Stimulated activated CD4-positive, alpha-beta T cell treated with anti-CD3 and anti-CD28 coated beads, Interleukin-2, amount 100 ng/mL, for 4 hours (primary cell): Measurements from ENCODE around the gene PFKFB3.
A peak's percentile ranks its signal among the peaks of the same experiment; 100 is the strongest.
"Not testable (repeated sequence)": the region's sequence is repeated elsewhere in the genome, so short reads cannot be mapped to it uniquely, and the experiment has no call there.

ENCODE experiments used
- DNase-seq: peaks from one replicate; pipeline ENCODE4 v3.0.0-alpha.2; 2020; ENCODE audit warnings: low read depth

PFKFB3 gene

DNA sequence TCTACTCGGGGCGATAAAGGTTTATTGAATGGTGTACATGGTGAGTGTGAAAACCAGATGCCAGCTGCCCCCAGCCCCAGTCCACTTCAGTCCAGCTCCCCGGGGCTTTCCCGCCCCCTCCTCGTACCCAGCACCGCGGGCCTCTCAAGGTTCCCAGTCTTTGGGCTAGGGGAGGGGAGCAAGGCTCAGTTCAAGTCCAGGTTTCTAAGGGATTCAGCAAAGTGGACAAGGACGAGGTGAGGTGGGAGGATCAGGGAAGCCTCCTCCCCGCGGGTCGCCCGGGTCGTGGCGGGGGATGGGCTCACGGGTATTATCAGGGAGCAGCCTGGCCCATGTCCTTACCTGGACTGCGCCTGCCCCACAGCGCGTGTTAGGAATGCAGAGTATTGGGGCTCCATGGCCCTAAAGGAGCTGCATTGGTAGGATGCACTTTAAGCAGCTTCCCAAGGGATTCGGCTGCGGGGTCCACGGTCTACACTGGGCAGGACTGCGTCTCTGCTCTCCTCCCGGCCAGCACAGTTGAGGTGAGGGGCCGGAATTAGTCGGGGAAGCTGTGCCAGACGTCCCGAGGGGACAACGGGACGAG lies 541 bp upstream of the PFKFB3 start:
- no peak for DNase-seq

DNA sequence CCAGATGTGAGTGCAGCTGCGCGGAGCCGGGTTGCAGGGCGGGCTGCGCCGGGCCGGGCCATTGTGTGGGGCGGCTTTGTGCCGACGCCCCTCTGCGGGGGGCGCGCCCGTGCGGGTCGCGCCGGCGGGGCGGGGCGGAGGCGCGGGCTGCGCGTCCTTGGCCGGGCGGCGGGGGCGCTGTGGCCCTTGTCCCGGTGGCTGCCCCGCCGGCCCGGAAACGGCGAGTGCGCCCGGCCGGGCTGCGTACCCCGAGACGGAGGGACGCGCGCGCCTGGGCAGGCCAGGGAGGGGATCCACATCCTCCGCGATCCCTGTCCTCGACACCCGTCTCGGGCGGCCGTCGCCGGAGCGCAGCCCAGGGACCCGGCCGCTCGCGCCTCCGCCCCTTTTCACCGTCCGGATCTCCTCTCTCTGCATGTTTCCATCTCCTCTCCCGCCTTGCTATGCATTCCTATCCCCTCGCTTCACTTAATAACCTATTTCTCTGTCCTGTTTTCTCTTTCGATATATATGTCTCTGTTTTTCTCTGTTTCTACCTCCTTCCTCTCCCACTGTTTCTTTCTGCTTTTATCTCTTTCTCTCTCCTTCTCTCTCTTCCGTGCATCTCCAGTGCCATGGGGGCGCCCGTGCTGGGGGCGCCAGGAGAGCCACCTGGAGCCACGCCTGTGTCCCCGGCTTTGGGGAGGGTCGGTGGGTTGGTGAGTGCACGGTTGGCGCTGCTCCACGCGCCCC lies 765 bp downstream of the PFKFB3 start:
- no peak for DNase-seq

DNA sequence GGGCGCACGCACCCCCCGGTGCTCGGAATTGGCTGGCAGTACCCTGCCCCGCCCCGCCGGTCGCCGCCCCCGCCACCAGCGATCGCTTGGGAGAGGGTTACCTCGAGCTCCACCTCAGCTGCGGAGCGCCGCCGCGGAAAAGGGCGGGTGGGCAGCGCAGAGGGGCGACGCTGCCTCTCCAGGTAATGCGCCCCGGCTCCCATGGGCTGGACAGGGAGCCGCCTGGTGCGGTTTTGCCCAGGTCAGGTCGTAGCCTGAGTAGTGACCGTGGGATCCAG lies 1.3 kb downstream of the PFKFB3 start:
- DNase-seq = peak; percentile 66

DNA sequence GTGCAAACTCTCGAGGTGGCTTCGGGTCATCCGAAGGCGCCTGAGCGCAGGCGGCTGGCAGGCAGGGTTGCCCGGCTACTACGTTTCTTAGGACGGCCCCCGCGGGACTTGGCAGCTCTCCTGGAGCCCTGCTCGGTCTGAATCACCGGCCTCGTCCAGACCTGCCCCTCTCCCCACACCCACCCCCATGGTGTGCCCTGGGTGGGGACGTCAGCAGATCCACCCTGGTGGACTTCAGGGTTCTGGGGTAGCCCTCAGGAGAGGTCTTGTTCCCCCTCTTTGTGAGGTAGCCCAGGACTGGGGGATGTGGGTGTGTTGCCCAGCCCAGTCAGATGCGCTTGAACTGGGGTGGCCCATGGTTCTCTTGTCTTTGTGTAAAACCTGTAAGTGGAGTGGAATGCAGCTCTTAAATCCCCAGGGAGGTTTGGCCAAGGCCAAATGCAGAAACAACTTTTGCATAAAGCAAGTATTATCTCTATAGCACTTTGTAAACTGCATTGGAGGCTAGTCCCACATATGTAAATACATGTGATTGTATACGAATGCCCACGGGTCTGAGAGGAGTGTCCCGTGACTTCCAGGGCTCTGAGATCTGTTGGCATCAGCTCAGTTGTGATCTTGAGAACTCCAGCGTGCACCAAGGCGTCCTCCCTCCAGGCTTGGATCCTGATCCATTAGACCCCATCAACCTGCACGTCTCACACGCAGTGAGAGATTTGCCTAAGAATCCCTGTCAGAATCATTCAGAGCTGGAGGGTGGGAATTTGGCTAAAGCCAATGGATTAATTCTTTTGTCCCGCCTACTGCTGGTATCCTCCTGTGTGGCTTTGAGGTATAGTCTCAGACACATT lies 1.8 kb downstream of the PFKFB3 start:
- no peak for DNase-seq

DNA sequence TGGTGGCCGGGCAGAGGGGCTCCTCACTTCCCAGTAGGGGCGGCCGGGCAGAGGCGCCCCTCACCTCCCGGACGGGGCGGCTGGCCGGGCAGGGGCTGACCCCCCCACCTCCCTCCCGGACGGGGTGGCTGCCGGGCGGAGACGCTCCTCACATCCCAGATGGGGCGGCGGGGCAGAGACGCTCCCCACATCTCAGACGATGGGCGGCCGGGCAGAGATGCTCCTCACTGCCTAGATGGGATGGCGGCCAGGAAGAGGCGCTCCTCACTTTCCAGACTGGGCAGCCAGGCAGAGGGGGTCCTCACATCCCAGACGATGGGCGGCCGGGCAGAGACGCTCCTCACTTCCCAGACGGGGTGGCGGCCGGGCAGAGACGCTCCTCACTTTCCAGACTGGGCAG lies 3.8 kb downstream of the PFKFB3 start:
- not testable (repeated sequence) for DNase-seq

DNA sequence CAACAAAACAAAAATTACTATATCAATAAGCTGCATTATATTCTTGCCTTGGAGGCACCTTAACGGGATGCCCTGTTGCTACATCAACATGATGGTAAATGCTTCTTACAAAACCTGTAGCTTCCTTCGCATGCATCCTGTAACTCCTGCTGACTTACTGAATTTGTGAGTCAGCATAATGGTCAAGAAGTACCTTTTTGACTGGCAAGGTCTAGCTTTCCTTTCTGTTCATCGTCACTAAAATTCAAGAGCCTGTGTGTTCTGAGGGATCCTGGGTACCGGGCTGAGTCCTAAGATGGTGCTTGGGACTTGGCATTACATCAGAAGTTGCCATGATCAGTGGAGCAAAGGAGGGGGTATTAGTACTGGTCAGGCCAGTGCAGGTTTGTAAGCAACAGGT lies 4.9 kb downstream of the PFKFB3 start:
- no peak for DNase-seq

DNA sequence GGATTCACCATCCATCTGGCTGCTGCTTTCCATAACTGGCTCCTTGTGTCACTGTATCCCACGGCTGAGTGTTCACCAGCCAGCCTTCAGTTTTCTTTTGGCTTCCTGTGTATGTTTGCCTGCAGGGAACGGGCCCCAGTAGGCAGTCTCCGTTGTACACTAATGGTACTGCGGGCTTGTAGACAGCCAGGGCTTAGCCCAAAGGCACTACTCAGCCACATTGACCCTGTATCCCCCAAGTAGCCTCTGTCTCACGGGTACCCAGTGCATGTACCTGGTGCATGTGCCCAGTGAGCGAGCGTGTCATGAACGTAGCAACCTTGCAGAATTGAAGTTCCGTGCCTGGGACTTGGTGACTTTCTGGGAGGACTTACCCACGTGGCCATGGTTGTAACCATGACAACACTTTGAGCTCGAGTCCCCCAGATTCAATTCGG lies 6.1 kb downstream of the PFKFB3 start:
- DNase-seq = no peak

DNA sequence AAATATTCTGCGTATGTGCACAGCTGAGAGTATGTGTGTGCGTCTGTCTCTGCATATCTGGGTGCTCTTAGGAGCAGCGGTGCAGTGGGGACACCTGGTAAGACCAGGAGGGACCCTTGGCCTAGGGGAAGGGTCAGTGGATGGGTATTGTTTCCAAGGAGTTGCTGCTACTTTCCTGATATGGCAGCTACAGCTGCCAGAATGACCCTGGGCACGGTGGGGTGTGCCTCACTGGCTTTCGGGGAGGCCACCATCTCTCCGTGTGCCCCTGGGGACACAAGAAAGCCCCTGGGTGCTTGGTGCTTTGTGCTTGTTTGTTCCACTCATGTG lies 8.6 kb downstream of the PFKFB3 start:
- no peak for DNase-seq

DNA sequence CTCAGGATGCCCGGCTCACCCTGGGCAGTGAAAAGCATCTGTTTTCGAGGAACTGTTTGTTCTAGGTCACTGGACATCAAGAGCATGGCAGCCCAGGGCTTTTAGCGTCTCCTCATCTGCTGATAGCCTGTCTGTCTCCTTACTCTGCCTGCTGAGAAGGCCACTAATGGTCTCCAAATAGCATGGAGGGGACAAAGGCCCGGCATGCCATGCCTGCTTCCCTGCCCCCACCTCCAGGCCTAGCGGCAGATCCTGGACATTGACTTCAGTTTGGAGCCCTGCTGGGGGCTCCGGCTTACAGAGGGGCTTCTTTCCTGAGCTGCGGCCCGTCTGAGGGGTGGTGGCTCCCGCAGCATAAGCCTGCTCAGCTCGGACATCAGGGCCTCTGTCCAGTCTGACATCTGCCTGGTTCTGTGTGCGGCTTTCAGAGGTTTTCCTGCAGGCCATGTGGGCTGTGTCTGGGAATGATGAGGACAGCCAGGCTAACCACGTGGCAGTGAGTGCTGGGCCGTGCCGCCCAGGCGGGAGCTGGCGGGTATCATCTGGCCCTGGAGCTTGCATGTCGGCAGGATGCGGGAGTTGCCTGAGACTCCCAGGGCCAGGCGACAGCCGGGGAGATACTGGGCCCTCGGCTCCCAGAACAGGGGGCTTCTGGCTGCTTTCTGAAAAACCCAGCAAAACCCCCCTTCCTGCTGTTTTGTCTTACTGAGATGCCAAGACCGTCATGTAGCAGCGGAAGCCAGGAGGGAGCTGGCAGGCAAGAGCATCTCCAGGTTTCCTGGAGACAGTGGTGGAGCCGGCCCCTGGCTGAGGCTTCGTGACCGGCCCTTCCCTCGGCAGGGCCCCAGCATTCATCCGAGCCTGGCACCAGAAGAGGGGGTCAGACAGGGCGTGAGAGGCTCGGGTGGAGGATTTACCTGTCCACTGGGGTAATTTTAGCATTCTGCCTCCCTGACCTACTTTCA lies 9.2 kb downstream of the PFKFB3 start:
- no peak for DNase-seq

DNA sequence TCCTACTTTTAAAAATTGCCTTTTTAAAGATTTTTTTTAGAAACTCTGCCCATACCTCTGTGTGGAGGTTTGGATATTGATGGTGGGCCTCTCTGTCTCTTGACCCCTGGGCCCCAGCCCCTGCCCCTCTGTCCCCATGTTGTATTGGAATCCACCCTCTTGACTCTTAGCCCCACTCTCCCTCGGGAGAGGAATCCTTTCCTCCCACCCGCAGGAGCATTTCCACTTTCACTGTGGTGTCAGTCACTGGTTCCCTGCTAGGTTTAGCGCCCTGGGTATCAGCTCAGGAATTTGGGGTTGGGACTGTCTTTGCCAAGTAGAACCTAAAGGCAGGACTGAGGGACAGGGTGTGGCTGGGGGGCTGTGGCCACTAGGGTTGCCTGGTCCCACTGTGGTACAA lies 10.1 kb downstream of the PFKFB3 start:
- no peak for DNase-seq

DNA sequence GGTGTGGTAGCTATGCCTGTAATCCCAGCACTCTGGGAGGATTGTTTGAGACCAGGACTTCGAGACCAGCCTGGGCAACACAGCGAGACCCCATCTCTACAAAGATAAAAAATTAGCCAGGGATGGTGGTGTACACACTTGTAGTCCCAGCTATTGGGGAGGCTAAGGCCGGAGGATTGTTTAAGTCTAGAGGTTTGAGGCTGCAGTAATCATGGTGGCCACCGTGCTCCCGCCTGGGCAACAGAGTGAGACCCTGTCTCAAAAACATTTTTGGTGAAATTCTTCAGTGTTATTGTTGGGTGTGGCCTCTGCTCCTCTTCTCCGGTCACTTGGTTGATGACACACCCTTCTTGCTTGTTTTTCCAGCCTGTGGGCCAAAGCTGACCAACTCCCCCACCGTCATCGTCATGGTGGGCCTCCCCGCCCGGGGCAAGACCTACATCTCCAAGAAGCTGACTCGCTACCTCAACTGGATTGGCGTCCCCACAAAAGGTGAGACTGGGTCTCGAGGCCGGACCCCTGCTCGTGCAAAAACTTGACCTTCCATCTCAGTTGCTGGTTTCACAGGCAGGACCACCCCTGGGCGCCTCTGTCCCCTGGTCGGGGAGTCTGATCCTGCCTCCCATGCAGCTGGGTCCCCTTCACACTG lies 10.6 kb downstream of the PFKFB3 start:
- no peak for DNase-seq

DNA sequence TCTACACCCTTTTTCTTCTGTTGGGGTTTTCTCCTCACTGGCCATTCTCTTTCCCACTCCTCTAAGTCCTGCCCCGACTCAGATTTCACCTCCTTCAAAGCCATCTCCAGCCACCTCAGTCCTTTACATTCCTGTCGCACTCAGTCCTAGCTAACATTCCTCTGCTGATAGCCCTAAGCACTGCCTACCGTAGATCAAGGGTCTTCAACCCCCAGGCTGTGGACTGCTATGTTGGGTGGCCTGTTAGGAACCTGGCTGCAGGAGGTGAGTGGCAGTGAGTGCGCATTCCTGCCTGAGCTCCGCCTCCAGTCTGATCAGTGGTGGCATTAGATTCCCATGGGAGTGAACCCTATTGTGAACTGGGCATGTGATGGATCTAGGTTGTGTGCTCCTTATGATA lies 11.2 kb downstream of the PFKFB3 start:
- DNase-seq = no peak

DNA sequence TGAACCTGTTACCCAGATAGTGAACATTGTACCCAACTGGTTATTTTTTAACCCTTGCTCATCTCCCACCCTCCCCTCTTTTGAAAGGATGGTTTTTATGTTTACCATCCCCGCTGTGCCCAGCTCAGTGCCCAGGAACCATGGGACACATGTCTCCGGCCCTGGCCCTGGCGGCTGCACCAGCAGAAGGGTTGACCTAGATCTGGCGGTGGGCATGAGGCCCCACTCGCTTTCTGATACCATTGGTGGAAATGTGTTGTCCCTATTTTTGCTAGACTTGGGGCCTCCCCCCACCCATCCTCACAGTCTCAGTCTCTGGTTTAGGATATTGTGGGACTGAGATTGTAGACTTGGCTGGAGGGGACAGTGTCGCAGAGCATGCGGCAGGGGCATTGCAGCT lies 11.9 kb downstream of the PFKFB3 start:
- no peak for DNase-seq

DNA sequence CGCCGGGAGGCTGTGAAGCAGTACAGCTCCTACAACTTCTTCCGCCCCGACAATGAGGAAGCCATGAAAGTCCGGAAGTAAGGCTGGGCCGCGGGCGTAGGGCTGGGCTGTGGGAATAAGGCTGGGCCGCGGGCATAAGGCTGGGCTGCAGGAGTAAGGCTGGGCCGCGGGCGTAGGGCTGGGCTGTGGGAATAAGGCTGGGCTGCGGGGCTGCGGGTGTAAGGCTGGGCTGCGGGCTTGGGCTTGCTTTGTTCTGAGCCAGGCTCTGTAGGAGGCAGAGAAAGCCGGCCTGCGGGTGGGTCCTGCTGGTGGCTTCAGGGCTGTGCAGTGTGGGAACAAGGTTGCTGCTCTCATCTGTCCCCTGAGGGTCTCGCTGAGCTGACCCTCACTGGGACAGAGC lies 12.5 kb downstream of the PFKFB3 start:
- DNase-seq = no peak

DNA sequence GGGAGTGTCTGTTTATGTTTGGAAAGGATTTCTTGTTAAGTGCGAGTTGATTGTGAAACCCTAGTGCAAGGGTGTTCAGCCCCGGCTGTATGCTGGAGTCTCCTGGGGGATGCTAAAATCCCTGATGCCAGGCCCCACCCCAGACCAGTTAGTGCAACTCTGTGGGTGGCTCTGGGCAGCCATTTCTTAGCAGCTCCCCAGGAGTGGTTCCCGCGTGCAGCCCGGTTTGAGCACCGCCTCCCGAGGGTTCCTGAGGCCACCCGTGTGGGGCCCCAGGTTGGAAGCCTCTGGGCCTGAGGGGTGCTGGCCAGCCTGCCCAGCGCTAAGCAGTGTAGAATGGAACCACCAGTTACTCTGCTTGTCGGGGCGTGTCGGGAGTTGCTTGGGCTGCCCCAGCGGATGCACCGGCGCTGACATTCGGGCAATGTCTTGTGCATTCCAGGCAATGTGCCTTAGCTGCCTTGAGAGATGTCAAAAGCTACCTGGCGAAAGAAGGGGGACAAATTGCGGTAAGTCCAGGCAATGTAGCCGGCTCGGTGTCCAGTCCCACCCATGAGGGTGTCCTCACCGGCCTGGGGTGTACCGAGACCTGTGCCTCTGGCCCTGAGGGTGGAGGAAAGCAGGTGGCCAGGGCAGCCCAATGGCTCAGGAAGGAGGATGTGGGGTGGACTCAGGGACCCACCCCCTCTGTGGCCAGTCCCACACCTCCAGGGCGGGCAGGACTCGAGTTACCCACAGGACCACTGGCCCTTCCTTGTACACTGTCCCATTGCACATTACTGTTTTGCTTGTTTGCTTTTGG lies 13.2 kb downstream of the PFKFB3 start:
- DNase-seq = no peak

DNA sequence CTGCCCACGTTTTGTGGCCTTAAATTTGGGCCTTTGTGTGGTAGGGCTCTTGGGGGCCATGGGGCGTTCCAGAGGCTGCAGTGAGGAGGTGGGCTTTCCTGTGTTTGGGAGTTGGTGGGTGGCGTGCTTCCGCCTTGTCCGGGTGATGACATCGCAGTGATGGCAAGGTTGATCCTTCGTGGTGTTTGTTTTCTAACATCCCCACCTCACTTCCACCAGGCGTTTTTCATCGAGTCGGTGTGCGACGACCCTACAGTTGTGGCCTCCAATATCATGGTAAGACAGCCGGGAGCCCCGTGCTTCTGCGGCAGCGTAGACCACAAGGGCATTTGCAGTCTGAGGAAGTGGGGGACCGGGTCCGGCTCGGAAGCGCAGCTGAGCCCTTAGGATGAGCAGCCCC lies 14.2 kb downstream of the PFKFB3 start:
- no peak for DNase-seq

DNA sequence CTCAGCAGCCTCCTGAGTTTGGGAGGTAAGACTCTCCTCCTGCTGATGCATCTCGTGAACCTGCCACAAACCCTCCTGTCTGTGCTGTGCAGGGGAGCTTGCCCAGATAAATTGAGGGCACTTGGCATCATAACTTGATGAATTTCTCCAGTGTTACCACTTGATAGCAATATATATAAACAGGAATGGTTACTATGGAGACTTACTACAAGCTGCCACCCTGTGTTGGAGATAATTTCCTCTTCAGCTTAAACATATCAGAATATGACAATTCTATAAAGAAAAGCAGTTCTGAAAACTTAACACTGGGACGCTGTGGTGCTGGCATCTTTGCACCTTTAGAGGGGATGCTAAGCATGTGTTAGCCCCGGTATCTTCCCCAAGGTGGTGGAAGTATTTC lies 14.9 kb downstream of the PFKFB3 start:
- no peak for DNase-seq

DNA sequence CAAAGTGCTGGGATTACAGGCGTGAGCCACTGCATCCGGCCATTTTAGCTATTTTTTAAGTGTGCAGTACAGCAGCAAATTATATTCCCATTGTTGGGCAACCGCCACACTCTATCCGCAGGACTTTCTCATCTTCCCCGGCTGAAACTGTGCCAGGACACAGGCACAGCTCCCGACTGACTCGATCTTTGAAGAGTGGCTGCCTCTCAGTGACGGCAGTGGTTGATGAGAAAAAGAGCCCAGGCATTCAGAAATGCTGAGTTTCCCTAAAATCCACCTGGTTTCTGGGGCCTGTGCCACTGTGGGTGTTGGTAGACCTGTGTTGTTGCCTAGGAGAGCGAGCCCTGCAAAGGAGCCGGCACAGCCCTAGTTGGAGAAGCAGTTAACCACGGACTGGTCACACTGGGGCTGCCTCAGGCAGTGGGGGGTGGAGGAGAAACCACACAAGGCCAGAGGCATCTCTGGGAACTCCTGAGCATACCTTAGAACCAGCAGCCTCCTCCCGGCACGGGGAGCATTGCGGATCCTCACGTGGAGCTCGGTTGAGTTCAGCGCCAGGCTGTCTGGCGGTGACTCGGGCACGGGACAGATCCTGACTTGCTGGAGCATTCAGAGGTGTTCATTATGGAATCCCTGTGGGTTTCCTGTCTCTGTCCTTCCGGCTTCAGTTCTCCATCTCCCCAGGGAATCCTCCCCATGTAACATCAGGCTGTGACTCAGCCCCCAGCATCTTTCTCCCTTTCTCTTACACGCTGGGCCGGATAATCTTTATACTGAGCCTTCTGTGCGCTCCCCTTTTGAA lies 16.2 kb downstream of the PFKFB3 start:
- no peak for DNase-seq

DNA sequence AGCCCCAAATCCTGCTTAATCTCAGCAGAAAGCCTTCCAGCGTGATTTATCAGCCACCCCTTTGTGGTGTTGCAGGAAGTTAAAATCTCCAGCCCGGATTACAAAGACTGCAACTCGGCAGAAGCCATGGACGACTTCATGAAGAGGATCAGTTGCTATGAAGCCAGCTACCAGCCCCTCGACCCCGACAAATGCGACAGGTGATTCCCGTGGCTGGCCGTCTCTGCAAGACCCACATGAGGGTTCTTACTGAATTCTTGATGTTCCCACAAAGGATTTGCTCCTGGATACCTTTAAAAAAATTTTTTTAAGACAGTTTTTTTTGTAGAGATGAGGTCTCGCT lies 16.7 kb downstream of the PFKFB3 start:
- DNase-seq = no peak
